Stomach smooth muscle (tissue), 2 donors: Measurements from ENCODE around the gene EMILIN2.
"Not testable (repeated sequence)": the region's sequence is repeated elsewhere in the genome, so short reads cannot be mapped to it uniquely, and the experiment has no call there.

ENCODE experiments used
- H3K27ac ChIP-seq: one replicate; pipeline ENCODE4 v1.7.0; 2013; ENCODE audit warnings: mild to moderate bottlenecking, low read length, inconsistent platforms
- H3K27me3 ChIP-seq, 2 donors: one replicate each; pipeline ENCODE4 v1.7.0; 2013; ENCODE audit warnings: low read length in 2 of 2; ENCODE audit not compliant: insufficient read depth in 2 of 2, control insufficient read depth in 1 of 2
- H3K36me3 ChIP-seq, 2 donors: one replicate each; pipeline ENCODE4 v1.7.0; 2013; ENCODE audit warnings: low read length in 2 of 2; ENCODE audit not compliant: control insufficient read depth in 2 of 2, insufficient read depth in 2 of 2
- H3K4me1 ChIP-seq: one replicate; pipeline ENCODE4 v1.7.0; 2013; ENCODE audit warnings: low read length; ENCODE audit not compliant: control insufficient read depth, insufficient read depth
- H3K4me3 ChIP-seq, 2 donors: one replicate each; pipeline ENCODE4 v1.7.0; 2013; ENCODE audit warnings: low read length in 2 of 2
- H3K9ac ChIP-seq, 2 donors: one replicate each; pipeline ENCODE4 v1.7.0; 2013; ENCODE audit warnings: low read length in 2 of 2, mild to moderate bottlenecking in 1 of 2
- H3K9me3 ChIP-seq, 2 donors: one replicate each; pipeline ENCODE4 v1.7.0; 2013; ENCODE audit warnings: low read length in 2 of 2; ENCODE audit not compliant: control insufficient read depth in 2 of 2
- donor health status: healthy.
- donor health status: Pancreatic carcinoma.

The EMILIN2 gene

DNA sequence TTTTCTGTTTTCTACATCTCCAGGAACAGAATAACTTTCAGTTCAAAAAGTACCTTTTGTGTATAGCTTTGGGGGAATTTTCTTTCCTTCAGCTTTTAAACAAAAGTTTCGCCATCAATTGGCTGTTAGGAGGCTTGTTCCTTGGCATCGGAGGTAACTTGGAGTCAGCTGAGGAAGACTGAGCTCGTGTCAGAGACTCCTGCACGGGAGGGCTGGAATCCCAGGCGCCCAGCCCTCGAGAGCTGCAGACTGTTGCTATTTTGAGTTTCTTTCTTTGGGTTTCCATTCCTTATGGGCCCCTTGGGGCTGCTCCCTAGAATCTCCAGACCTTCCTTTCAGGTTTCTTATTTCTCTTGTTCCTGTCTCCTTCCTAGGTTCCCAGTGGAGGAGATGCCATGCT, 8.1 kb downstream of the EMILIN2 start:
- Histone ChIP-seq H3K9ac (no peak overlapping the region), H3K4me3 (no peak overlapping the region), H3K27ac (no peak overlapping the region), H3K9me3 (no peaks in the 10 kb centered on the region), H3K36me3 (no peaks in the 10 kb centered on the region), H3K27me3 (peaks cover 3% of the 10 kb centered on the region in 2 donors), H3K4me1 (peaks cover 6% of the 10 kb centered on the region)

DNA sequence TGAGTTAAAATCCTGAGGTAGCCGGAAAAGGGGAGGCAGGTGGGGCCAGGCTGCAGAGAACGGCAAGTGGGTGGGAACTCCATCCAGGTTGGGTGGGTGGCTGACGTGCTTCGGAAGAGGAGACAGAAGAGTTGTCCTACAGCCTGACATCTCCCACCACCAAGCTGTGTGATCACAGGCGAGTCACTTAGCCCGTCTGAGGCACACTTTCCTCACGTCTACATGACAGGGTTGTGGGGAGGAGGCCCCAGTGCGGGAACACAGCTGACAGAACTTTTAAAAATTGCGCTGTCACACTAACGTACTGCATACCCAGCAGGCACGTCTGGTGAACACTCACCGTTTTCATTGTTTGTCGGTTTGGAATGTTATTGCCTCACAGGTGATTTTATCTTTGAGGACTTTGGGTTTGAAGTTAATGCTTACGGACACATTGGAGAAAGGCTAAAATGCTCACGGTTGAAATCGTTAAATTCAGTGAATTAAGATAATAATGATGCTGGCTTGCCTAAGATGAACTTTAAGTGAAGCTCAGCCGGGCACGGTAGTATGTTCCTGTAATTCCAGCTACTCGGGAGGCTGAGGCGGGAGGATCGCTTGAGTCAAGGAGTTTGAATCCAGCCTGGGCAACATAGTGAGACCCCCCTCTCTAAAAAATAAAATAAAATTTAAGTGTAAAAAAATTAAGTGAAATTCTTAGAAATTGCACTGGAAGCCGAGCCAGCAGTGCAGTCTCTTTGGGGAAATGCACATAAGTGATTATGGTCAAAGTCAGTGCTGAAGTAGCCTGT, 8.9 kb downstream of the EMILIN2 start:
- Histone ChIP-seq H3K4me3 (no peak overlapping the region), H3K36me3 (no peaks in the 10 kb centered on the region), H3K9me3 (no peaks in the 10 kb centered on the region), H3K4me1 (peaks cover 6% of the 10 kb centered on the region), H3K27me3 (peaks cover 3% of the 10 kb centered on the region in 2 donors), H3K9ac (no peak overlapping the region), H3K27ac (no peak overlapping the region)

DNA sequence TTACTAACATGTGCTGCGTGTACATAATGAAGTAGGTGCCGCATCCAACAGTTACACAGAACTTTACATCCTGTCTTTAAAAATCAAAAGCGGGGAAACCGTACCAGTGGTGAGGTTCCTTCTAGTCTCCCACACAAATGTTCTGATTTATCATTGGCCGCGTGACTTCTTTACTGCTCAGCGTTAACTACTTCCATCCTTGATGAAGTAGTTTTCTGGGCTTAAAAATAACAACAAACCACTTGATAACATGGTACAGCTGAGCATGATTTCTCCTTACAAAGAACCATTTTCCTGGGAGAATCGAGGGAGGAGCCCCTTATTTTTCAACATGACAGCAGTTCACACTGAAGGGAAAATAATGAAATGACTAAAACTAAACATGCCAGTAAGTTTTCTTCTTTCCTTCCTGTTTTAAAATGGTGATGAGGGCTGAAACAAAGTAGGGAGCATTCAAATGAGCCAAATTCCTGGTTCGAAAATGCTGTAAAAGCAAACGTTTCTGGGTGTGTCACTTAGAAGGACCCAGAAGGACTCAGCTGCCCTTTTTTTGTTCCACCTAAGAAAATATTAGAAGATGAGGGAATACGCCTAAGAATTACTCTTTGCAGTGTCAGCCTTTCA, 9.9 kb downstream of the EMILIN2 start:
- Histone ChIP-seq H3K27me3 (peaks cover 3% of the 10 kb centered on the region in 2 donors), H3K9ac (no peak overlapping the region), H3K36me3 (no peaks in the 10 kb centered on the region), H3K4me3 (no peak overlapping the region), H3K4me1 (peaks cover 6% of the 10 kb centered on the region), H3K9me3 (no peaks in the 10 kb centered on the region), H3K27ac (no peak overlapping the region)

- no peak overlapping the region for H3K4me3 ChIP-seq
- no peak overlapping the region for H3K9ac ChIP-seq
- no peaks in the 10 kb centered on the region for H3K9me3 ChIP-seq
- H3K27me3 ChIP-seq: peaks cover 3% of the 10 kb centered on the region in 2 donors
- peaks cover 6% of the 10 kb centered on the region for H3K4me1 ChIP-seq
- no peak overlapping the region for H3K27ac ChIP-seq
- H3K36me3 ChIP-seq: no peaks in the 10 kb centered on the region
Observed at GRCh38 chr18:2857491-2858131, 10.8 kb downstream of the EMILIN2 start.

GRCh38 chr18:2860397-2860796, 13.6 kb downstream of the EMILIN2 start:
- not testable (repeated sequence) for H3K9me3 ChIP-seq, H3K4me1 ChIP-seq, H3K27ac ChIP-seq, H3K9ac ChIP-seq, H3K27me3 ChIP-seq, H3K4me3 ChIP-seq, H3K36me3 ChIP-seq

DNA sequence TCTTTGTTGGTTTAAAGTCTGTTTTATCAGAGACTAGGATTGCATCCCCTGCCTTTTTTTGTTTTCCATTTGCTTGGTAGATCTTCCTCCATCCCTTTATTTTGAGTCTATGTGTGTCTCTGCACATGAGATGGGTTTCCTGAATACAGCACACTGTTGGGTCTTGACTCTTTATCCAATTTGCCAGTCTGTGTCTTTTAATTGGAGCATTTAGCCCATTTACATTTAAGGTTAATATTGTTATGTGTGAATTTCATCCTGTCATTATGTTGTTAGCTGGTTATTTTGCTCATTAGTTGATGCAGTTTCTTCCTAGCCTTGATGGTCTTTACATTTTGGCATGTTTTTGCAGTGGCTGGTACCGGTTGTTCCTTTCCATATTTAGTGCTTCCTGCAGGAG, 17.2 kb downstream of the EMILIN2 start:
- H3K9me3 ChIP-seq, H3K27me3 ChIP-seq, H3K4me1 ChIP-seq, H3K4me3 ChIP-seq, H3K27ac ChIP-seq, H3K36me3 ChIP-seq, H3K9ac ChIP-seq: not testable (repeated sequence)

GRCh38 chr18:2866465-2866864, 19.7 kb downstream of the EMILIN2 start:
- not testable (repeated sequence) for H3K36me3 ChIP-seq, H3K4me1 ChIP-seq, H3K27me3 ChIP-seq

DNA sequence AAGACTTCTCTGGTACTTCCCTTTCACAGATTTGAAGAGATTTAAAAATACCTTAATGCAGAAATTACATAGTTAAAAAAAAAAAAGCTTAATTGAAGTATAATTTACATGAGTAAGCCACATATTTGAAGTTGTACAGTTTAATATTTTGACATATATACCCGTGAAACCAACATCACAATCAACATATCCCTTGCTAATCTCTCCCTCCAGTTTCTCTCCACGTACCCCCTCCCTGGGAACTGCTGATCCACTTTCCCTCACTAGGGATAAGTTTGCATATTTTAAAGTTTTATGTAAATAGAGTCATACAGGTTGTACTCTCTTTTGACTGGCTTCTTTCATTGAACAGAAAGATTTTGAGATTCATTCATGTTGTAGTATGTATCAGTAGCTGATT, 22.4 kb downstream of the EMILIN2 start:
- H3K4me3 ChIP-seq: no peak overlapping the region
- H3K27me3 ChIP-seq: no peaks in the 10 kb centered on the region
- no peak overlapping the region for H3K27ac ChIP-seq
- H3K36me3 ChIP-seq: no peaks in the 10 kb centered on the region
- no peaks in the 10 kb centered on the region for H3K9me3 ChIP-seq
- no peaks in the 10 kb centered on the region for H3K4me1 ChIP-seq
- H3K9ac ChIP-seq: no peak overlapping the region

More at GRCh38 chr18:2866465-2866864, 19.7 kb downstream of the EMILIN2 start:
- H3K27ac ChIP-seq, H3K9me3 ChIP-seq, H3K4me3 ChIP-seq, H3K9ac ChIP-seq: not testable (repeated sequence)

DNA sequence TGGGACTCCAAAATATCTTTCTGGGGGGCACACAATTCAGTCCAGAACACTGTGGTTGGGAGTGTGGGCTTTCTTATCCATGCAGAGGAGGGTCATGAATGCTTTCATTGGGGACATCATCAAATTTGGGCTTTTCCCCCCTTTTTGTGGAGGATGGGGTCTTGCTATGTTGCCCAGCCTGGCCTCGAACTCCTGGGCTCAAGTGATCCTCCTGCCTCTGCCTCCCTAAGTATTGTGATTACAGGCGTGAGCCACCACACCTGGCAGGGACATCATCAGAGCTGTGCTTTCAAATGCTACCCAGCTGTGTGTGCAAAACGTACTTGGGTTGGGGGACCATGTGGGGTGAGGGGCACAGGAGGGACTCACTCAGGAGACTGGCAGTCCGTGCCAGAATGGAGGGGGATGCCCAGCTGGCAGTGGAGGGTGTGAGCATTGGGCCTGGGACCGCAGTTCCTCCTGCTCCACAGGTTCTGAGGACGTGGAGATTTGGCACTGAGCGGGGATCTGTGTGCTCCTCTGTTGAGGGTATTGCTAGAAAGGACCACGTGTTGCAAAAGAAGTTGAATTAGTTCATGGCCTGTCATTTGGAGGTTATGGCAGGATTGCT, 24.4 kb downstream of the EMILIN2 start:
- Histone ChIP-seq H3K4me1 (no peaks in the 10 kb centered on the region), H3K9me3 (no peaks in the 10 kb centered on the region), H3K27ac (no peak overlapping the region), H3K27me3 (no peaks in the 10 kb centered on the region), H3K4me3 (no peak overlapping the region), H3K9ac (no peak overlapping the region), H3K36me3 (no peaks in the 10 kb centered on the region)

DNA sequence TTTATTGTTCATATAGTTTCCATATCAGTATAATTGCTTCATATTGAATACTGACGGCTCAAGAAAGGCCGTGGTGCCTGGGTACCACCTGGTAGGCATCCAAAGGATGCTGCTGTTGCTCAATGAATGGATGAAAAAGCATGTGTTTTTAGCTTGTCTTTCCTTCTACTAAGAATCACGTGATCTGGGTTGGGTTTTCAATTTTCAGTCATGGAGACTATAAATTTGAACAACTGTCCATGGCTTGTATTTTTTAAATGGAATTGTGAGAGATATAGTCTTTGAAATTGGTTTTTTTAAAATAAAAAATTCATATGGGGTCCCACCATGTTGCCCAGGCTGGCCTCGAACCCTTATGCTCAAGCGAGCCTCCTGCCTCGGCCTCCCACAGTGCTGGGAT, 25.3 kb downstream of the EMILIN2 start:
- no peaks in the 10 kb centered on the region for H3K36me3 ChIP-seq

More for the DNA sequence above, 25.3 kb downstream of the EMILIN2 start:
- no peak overlapping the region for H3K9ac ChIP-seq
- no peaks in the 10 kb centered on the region for H3K27me3 ChIP-seq
- no peak overlapping the region for H3K27ac ChIP-seq
- H3K4me3 ChIP-seq: no peak overlapping the region
- no peaks in the 10 kb centered on the region for H3K9me3 ChIP-seq
- no peaks in the 10 kb centered on the region for H3K4me1 ChIP-seq
